ENCODE data around the gene ACOT4.
"Not testable (repeated sequence)": the region's sequence is repeated elsewhere in the genome, so short reads cannot be mapped to it uniquely, and the experiment has no call there.

Gene ACOT4

GRCh38 chr14:73633116-73634010 is 41.7 kb downstream of the ACOT4 start:
- DNase-seq (ENCODE audit: low read depth, low spot score): peak; percentile 85

GRCh38 chr14:73634011-73634833 is 42.5 kb downstream of the ACOT4 start:
- peak; percentile 65 for DNase-seq (ENCODE audit: low read depth, low spot score)

DNA sequence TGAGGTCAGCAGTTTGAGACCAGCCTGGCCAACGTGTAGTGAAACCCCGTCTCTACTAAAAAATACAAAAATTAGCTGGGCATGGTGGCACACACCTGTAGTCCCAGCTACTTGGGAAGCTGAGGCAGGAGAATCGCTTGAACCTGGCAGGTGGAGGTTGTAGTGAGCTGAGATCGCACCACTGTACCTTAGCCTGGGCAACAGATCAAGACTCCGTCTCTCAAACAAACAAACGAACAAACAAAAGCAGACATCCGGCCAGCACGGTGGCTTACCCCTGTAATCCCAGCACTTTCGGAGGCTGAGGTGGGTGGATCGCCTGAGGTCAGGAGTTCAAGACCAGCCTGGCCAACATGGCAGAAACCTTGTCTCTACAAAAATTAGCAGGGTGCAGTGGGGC is 44.7 kb downstream of the ACOT4 start:
- DNase-seq (ENCODE audit: low read depth, low spot score): not testable (repeated sequence)

- no peak for DNase-seq (ENCODE audit: low read depth, low spot score)
Observed at GRCh38 chr14:73637830-73638229, 46.2 kb downstream of the ACOT4 start.

- DNase-seq (ENCODE audit: low read depth, low spot score): no peak
Observed at GRCh38 chr14:73640796-73641365, 49.2 kb downstream of the ACOT4 start.

DNA sequence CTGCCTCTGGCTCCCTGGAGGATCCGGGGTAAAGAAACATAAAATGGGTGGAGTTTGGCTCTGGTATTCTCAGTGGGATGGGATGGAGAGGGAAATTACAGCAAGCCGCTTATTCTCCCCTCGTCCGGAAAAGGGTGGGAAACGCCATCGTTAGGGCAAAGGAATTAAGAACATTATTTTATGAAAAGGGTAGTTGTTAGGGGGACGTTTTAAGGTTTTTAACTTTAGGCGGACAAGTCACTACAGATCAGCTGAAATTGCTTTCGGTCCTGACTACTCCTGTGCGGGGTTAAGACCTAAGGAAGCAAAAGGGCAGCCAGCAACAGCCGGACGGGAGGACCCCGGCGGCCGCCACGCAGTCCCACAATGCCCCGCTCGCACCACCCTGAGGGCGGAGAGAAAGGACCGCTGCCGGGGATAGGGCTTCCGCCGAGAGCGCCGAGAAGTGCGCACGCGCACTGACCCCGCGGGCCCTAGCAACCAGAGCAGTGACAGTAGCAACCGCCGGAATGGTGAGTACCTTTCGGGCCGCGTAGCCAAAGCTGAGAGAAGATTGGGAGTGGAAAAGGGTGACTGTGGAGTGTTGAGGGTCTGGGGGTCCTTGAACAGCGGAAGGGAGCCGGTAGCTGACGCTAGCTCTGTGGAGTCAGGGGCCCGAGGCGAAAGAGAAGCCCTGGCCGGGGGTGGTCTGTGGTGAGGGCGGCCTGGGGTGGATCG is 53.0 kb downstream of the ACOT4 start, which contains the start of gene DNAL1:
DNAL1 (plus strand) TSS at position 456 of the 717 bp plus-strand sequence; CDS start at position 510, 54 bp downstream.
- DNase-seq (ENCODE audit: low read depth, low spot score): peak; percentile 98

- DNase-seq (ENCODE audit: low read depth, low spot score): no peak
Observed at GRCh38 chr14:73645248-73645610, 53.6 kb downstream of the ACOT4 start.
